GM21381 (cell line): Measurements from ENCODE around the gene NTRK2.

ENCODE experiments used
- ATAC-seq: cut with Tn5 transposase; IDR thresholded peaks from one replicate; pipeline ENCODE4 v1.9.1; 2021; ENCODE audit warnings: mild to moderate bottlenecking, moderate library complexity; ENCODE audit not compliant: unreplicated experiment

Gene NTRK2

DNA sequence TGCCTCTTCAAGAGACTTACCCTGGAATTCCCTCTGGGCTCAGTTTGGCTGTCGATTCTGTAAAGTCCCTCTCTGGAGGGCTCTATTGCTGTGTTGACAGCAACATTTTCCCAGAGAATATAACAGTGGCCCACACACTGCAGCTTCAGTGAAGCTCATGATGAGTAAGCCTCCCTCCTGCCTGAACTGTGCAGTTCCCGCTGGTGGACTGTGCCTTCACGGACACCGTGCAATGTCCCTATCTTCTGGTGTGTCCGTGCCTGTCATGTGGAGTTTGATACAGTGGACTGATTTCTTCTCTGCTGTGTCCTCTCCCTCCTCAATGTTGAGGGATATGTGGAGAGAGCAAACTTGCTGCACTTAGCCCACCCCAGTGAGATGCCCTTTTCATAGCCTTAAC lies 109.0 kb downstream of the NTRK2 start:
- ATAC-seq: no peak

- no peak for ATAC-seq
Observed at GRCh38 chr9:84779883-84780282, 110.4 kb downstream of the NTRK2 start.

DNA sequence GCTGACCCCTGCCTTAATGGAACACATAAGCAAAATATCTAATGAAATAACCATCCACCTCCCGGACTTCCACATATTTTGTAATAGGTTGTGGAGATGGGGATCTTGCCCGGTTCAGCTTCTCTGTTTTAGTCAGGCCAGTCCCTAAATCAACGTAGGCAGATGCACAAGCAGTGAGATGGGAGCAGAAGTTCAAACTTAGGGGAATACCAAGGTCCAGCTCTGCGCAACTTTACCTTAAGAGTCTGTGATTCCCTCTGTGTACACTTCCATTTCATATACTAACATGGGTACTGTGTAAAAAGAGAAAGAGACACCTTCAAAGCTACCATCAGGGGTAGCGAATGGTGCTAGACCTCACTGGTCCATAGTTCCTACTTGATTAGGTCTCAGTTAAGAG lies 110.9 kb downstream of the NTRK2 start:
- no peak for ATAC-seq

DNA sequence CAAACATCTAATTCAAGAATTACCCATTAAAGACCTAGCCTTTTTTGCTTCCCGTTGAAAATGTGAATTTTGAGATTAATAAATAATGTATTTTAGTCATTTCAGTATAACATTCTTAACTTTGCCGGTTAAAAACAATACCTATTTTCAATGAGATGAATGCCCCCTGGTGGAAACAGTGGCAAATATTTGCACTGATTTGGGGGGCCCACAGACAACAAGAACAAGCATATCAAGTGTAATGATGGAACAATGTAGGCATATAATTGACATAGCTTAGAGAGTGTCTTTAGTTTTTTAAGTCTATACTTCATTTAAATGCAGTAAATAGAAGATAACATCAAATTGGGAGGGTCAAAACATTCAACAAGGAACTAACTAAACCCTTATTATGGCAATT lies 111.9 kb downstream of the NTRK2 start:
- no peak for ATAC-seq

DNA sequence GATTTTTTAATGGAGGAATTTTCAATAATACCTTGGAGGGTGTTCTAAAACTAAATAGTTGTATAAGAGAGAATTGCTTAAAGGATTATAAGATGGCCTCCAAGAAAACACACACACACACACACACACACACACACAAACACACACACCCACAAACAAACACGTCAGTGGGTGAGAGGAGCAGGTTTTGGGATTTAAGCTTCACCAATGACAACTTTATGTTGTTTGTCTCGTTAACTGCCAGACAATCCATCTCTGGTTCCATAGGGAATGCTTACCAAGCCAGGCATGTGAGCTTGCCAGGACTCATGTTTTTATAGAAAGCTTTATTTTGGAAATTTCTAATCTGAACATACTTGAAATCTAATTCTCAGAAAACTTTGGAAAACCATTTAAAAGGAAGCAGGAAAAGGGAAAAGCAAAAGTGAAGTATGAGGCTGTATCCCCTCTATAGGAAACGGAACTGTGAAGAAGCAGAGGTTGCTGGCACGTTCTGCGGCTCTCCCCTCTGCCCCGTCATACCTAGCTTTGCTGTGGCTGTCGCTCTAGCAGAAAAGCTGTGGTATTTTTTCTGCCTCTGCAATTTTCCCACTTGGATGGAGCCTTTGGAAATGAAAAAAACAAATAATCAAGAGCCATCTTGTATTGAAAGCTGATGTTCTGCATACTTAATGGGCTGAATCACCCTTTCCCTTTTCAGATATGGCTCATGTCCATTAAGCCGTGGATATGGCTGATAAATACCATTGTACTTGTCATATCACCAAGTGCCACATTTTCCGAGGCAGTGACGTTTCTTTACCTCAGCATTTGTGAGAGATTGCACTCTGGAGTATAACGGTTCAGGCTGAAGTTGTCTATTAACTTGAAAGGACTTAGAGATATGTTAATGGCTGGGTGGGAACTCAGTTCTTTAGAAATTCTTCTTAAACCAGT lies 112.7 kb downstream of the NTRK2 start:
- ATAC-seq: no peak

- no peak for ATAC-seq
Observed at GRCh38 chr9:84785792-84786547, 116.4 kb downstream of the NTRK2 start.

GRCh38 chr9:84788803-84789462 lies 119.4 kb downstream of the NTRK2 start:
- ATAC-seq: no peak

DNA sequence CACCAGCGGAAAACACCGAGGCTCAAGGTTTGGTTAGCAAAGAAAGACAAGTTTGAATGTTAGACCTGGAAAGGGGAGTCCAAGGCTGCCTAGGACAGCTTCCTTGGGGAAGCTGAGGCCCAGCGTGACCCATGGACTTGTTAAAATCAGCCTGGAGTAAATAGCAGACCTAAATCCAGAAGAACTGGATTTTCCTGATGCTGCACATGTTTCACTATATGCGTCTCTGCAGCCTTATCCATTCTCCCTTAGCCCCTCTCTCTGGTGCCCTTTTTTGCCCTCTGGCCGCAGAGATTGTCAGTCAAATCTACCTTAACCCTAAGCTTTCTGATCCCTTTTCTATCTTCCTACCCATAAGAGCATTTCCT lies 119.9 kb downstream of the NTRK2 start:
- ATAC-seq: no peak

DNA sequence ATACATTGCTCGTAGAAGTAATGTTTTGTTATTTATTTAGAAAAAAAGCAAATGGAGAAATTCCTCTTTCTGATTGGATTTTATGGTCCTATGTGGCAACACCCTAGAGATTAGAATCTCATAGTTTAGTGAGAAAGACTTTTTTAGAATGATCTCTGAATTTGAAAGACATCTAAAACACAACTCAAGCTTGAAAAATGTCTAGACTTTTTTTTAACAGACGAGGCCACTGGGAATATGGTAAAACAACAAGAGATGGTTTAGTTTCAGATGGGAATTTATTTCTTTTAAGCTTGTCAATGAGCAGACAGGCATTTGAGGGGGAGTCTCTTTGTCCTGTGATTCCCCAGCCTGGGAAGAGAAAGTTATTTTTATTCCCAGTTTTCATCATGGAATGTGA lies 122.1 kb downstream of the NTRK2 start:
- no peak for ATAC-seq

DNA sequence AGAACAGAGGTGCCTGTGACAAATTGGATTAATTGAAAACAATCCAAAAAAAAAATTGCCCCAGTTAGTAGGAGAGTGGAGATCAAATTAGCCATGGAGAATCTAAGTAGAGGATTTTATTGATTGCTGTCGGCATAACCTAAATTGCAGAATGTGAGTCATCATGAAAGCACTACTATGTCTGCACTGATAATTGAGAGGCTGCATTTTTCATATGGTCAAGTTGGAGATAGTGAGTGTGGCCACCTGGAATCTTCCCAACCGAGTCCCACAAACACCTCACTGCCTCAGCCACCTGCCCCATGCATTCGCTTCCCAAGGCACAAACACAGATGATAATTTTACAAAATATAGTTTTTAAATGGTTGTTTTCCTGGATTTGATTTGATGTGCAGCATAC lies 123.7 kb downstream of the NTRK2 start:
- ATAC-seq: no peak

DNA sequence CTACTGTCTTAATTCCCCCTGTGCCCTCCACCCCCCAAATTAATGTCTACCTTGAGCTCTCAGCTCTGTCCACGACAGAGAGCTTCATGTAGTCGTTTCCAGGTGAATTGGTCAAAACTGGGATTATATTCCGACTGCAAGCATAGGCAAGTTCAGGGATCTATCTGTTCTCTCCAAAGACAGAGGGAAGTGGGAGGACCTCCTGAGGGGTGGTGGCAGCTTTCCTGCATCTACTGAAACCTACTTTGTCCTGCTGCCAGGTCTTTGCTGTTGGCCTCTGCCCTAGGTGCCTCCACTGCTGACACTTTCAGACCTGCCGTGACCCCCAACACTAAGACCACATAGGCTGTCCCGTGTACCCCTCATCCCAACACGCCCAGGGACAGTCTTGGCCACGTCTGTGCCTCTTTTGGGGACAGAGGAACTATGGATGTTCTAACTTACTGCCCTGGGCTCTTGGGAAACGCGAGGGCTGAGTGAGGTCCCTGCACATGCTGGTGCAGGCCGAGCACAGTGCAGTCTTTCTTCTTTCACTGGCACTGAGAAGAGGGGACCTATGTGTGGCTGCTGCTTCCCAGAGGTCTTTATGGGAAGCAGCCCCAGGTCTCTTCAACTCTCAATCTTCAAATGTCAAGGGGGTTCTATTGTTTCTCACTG lies 125.6 kb downstream of the NTRK2 start:
- no peak for ATAC-seq

DNA sequence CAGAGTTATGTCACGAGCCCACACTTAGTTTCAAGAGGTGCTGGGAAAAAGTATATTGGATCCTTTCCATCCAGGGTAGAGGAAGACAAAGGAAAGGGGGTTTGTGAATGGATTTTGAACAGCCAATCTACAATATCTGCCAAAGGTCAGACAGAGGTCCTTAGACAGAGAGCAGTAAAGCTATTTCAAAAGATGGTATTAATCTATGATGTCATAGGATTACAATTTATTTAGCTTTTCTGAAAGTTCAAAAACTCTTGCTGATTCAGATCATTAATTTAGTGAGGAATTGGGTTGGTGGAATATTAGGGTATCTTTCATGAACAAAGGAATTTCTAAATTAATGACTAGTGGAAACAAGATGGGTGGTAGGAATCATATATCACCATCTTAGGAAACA lies 126.9 kb downstream of the NTRK2 start:
- no peak for ATAC-seq

DNA sequence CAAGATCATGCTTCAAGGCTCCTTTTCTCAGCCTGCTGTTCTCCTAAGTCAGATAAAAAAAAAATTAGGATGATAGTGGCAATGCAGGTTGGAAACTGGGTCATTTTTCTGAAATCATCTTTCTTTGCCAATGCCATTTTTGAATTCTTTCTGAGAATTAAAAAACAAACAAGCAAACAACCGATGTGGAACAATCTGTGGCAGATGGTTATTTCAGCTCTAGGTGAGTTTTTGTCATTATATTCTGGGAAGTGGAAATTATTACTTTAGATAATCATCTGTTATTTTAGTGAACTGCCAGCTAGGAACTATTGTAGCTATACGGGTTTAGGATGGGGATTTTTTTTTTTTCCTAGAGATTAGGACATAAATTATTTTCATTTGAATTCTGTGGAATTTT lies 129.7 kb downstream of the NTRK2 start:
- ATAC-seq: no peak

DNA sequence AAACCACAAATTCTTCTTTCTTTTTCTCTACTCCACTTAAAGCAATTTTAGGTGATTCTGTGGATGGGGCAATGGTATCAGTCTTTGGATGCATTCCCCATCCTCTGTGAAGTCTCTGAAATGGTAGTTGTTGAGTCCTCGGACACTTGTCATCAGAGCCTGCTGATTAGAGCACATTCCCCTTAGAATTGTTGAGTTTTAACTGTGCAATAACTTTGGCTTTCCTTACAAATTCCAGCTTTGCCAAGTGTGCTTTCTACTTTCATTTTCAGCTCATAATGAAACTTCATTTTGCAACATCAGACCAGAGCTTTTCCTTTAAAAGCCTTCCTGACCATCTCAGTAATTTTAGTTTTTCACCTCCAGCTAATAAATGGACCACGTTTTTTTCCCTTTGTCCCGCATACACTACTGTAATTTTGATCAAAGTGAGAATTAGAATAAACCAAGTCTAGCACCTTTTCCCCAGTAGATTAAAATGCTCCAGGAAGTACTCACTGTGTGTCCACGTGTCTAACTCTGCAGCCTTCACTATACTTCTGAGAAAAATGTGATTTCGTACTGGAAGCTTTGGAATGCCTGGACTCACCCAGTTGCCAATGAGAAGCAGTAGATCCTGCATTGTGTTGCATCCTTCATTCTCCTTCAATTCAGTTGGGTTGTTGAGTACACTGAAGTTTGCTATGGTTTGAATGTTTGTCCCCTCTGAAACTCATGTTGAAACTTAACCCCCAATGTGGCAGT lies 135.6 kb downstream of the NTRK2 start:
- no peak for ATAC-seq

DNA sequence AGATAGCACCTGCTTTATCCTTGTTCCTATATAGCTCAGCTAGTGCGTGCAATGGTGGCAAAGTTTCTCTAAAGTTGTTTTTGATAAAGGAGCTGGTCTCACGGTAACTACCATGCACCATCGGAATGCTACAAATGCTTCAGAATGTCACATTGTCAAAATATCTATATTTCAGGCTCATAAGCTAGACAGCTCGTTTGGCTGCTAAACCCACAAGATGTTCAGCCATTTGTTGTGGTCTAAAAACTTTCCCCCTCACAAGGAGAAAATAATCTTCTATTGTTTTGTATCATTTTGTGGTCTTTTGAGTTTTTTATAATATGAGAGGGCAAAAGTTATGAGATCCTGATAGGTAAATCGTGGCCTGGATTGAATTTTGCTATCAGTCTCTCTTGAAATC lies 137.9 kb downstream of the NTRK2 start:
- ATAC-seq: no peak

DNA sequence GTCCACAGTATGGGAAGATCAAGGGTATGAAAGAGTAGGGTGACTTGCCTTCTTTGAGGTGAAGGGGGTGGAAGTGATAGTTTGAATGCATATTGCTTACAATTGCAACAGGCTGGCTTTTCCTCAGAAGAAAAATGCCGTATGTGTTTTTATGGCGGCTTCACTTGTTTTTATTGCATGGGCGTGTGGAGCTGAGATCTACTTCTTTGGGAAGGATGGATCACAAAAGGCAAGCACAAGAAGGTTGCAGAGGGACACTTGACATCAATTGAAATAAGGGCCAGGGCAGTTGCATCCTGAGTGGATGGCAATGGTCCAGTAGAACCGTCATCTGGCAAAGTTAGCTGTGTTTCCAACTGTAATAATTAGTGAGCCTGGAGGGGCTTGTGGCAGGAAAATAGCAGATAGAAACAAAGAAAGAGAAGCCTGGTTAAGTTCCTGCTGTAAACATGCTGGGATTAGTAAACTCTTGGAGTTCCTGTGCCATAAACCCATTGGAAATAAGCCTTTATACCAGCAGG lies 138.4 kb downstream of the NTRK2 start:
- no peak for ATAC-seq

- ATAC-seq: no peak
Observed at GRCh38 chr9:84808416-84808815, 138.9 kb downstream of the NTRK2 start.

GRCh38 chr9:84811072-84811750 lies 141.7 kb downstream of the NTRK2 start:
- no peak for ATAC-seq

DNA sequence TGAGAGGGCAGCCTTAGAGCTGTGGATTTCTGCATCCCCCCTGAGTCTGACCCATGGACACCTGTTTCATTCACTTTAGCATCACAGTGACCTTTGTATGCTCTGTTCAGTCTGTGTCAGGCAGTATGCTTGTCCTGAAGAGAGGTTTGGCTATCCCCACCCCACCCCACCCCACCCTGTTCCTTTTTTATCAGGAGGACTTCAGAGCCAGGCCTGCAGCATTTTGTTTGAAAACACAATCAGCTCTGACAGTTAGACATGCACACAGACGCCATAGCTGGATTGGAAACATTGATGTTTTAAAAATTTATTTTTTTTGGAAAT lies 142.2 kb downstream of the NTRK2 start:
- no peak for ATAC-seq

DNA sequence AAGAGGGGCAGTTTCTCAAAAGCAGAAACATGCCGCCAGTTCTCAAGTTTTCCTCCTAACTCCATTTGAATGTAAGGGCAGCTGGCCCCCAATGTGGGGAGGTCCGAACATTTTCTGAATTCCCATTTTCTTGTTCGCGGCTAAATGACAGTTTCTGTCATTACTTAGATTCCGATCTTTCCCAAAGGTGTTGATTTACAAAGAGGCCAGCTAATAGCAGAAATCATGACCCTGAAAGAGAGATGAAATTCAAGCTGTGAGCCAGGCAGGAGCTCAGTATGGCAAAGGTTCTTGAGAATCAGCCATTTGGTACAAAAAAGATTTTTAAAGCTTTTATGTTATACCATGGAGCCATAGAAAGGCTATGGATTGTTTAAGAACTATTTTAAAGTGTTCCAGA lies 142.8 kb downstream of the NTRK2 start:
- no peak for ATAC-seq
